Stimulated activated CD4-positive, alpha-beta T cell treated with anti-CD3 and anti-CD28 coated beads, Interleukin-1b, Interleukin-23, amount 100 ng/mL, for 24 hours (primary cell): ENCODE results near the gene ZC2HC1C.
"Not testable (repeated sequence)": the region's sequence is repeated elsewhere in the genome, so short reads cannot be mapped to it uniquely, and the experiment has no call there.

Source experiments
- DNase-seq, 4 experiments: peaks; one replicate each; pipeline ENCODE4 v3.0.0-alpha.2; 2020; ENCODE audit warnings: low read depth in 4 of 4, low spot score in 1 of 4

The ZC2HC1C gene

GRCh38 chr14:75053396-75054291, 15.8 kb upstream of the ZC2HC1C start:
- DNase-seq = no peak

- no peak for DNase-seq
Measured at GRCh38 chr14:75054421-75054820, 15.0 kb upstream of the ZC2HC1C start.

GRCh38 chr14:75059642-75060041, 9.8 kb upstream of the ZC2HC1C start:
- no peak for DNase-seq

GRCh38 chr14:75060420-75060819, 9.0 kb upstream of the ZC2HC1C start:
- no peak for DNase-seq

- DNase-seq = no peak
Measured at GRCh38 chr14:75063013-75063412, 6.4 kb upstream of the ZC2HC1C start.

GRCh38 chr14:75063491-75064204, 5.8 kb upstream of the ZC2HC1C start, which contains the start of gene ACYP1:
TSS of gene ACYP1 (minus strand) at chr14:75064024. CDS start at chr14:75063553, 471 bp downstream.
- peak; percentile 70 to 88 (median 86) for DNase-seq

- DNase-seq = no peak
Measured at GRCh38 chr14:75064205-75064567, 5.3 kb upstream of the ZC2HC1C start.

GRCh38 chr14:75066691-75067090, 2.8 kb upstream of the ZC2HC1C start:
- DNase-seq = no peak

- no peak for DNase-seq
Measured at GRCh38 chr14:75067212-75067611, 2.2 kb upstream of the ZC2HC1C start.

- not testable (repeated sequence) for DNase-seq
Measured at GRCh38 chr14:75067765-75068164, 1.7 kb upstream of the ZC2HC1C start.

- no peak for DNase-seq
Measured at GRCh38 chr14:75068294-75069120, 934 bp upstream of the ZC2HC1C start.

- no peak for DNase-seq
Measured at GRCh38 chr14:75069811-75070145, 337 bp downstream of the ZC2HC1C start.

- no peak for DNase-seq
Measured at GRCh38 chr14:75070383-75070782, 942 bp downstream of the ZC2HC1C start.

GRCh38 chr14:75077794-75078193, 8.4 kb downstream of the ZC2HC1C start:
- no peak for DNase-seq

- DNase-seq = no peak
Measured at GRCh38 chr14:75079521-75079920, 10.1 kb downstream of the ZC2HC1C start.

- no peak for DNase-seq
Measured at GRCh38 chr14:75081660-75082229, 12.3 kb downstream of the ZC2HC1C start.

GRCh38 chr14:75083271-75083670, 13.8 kb downstream of the ZC2HC1C start:
- no peak for DNase-seq

- DNase-seq = no peak
Measured at GRCh38 chr14:75084513-75084912, 15.1 kb downstream of the ZC2HC1C start.

- DNase-seq = no peak
Measured at GRCh38 chr14:75088153-75088552, 18.7 kb downstream of the ZC2HC1C start.

GRCh38 chr14:75088566-75089373, 19.3 kb downstream of the ZC2HC1C start:
- peak; percentile 11 to 21 (median 15) for DNase-seq
